HL-60/S4 treated with phorbol 12-myristate 13-acetate at 8.2 ng/mL for 4 days and 3 days (cell line): ENCODE results near the gene SBK3.
"Not testable (repeated sequence)": the region's sequence is repeated elsewhere in the genome, so short reads cannot be mapped to it uniquely, and the experiment has no call there.

Source experiments
- in situ Hi-C: fragments of 300-500 bp; cut with MboI; formaldehyde crosslinking; loops from 2 replicates; pipeline ENCODE4 v1.15.0; 2022; ENCODE audit warnings: low sequenced_read_pairs

SBK3 gene

GRCh38 chr19:55576746-55577145 lies 31.4 kb upstream of the SBK3 start:
- in situ Hi-C loops: no loop called here

GRCh38 chr19:55573929-55574328 lies 28.6 kb upstream of the SBK3 start:
- in situ Hi-C loops: not testable (repeated sequence)

- in situ Hi-C loops: not testable (repeated sequence)
These were observed 24.1 kb upstream of the SBK3 start for GRCh38 chr19:55569477-55569876.

GRCh38 chr19:55567708-55568328 lies 22.5 kb upstream of the SBK3 start:
- in situ Hi-C loops: no loop called here

- in situ Hi-C loops: no loop called here
These were observed 21.5 kb upstream of the SBK3 start for GRCh38 chr19:55566823-55567222.

GRCh38 chr19:55563261-55563690 lies 17.9 kb upstream of the SBK3 start:
- in situ Hi-C loops: no loop called here

- in situ Hi-C loops: no loop called here
These were observed 14.3 kb upstream of the SBK3 start for GRCh38 chr19:55559684-55560083.

GRCh38 chr19:55554741-55555152 lies 9.4 kb upstream of the SBK3 start:
- in situ Hi-C loops: no loop called here

- in situ Hi-C loops: no loop called here
These were observed 9.0 kb upstream of the SBK3 start for GRCh38 chr19:55554302-55554701.

- in situ Hi-C loops: no loop called here
These were observed 8.2 kb upstream of the SBK3 start for GRCh38 chr19:55553217-55554182.

- in situ Hi-C loops: no loop called here
These were observed 7.3 kb upstream of the SBK3 start for GRCh38 chr19:55552620-55553019.

GRCh38 chr19:55552206-55552605 lies 6.9 kb upstream of the SBK3 start:
- in situ Hi-C loops: no loop called here

- in situ Hi-C loops: no loop called here
These were observed 4.9 kb upstream of the SBK3 start for GRCh38 chr19:55550321-55550650.

GRCh38 chr19:55549500-55550320 lies 4.4 kb upstream of the SBK3 start:
- in situ Hi-C loops: no loop called here

- in situ Hi-C loops: no loop called here
These were observed 1.7 kb upstream of the SBK3 start for GRCh38 chr19:55546822-55547614.

GRCh38 chr19:55546011-55546410 lies 668 bp upstream of the SBK3 start:
- in situ Hi-C loops: no loop called here

- in situ Hi-C loops: no loop called here
These were observed 435 bp downstream of the SBK3 start for GRCh38 chr19:55544776-55545439.

GRCh38 chr19:55544014-55544413 lies 1.3 kb downstream of the SBK3 start:
- in situ Hi-C loops: no loop called here

GRCh38 chr19:55543567-55543966 lies 1.8 kb downstream of the SBK3 start:
- in situ Hi-C loops: no loop called here

GRCh38 chr19:55542292-55542855 lies 3.0 kb downstream of the SBK3 start:
- in situ Hi-C loops: no loop called here
